ES-I3 (cell line): ENCODE measurements around the gene C19orf25.
"Not testable (repeated sequence)": the region's sequence is repeated elsewhere in the genome, so short reads cannot be mapped to it uniquely, and the experiment has no call there.

Source experiments
- H3K36me3 ChIP-seq: 2 replicates; pipeline ENCODE4 v1.6.1; 2013; ENCODE audit warnings: mild to moderate bottlenecking, low read length, control low read depth, moderate library complexity; ENCODE audit not compliant: insufficient read depth
- H3K4me1 ChIP-seq: 2 replicates; pipeline ENCODE4 v1.6.1; 2013; ENCODE audit warnings: mild to moderate bottlenecking, control low read depth, low read length; ENCODE audit not compliant: insufficient read depth
- H3K9ac ChIP-seq: 2 replicates; pipeline ENCODE4 v1.6.1; 2013; ENCODE audit warnings: low read depth, mild to moderate bottlenecking, low read length, moderate library complexity
- H3K9me3 ChIP-seq: 2 replicates; pipeline ENCODE4 v1.6.1; 2013; ENCODE audit warnings: mild to moderate bottlenecking, low read length, moderate library complexity; ENCODE audit not compliant: control insufficient read depth, insufficient read depth

Gene C19orf25

GRCh38 chr19:1507192-1507660 is 28.2 kb upstream of the C19orf25 start:
- Histone ChIP-seq H3K36me3 (no peaks in the 10 kb centered on the region), H3K9me3 (no peaks in the 10 kb centered on the region), H3K9ac (peak overlapping the region; percentile 63; the same call in 1 of the 2 replicates), H3K4me1 (peaks cover 4% of the 10 kb centered on the region; the same call in 1 of the 2 replicates)

- no peak overlapping the region for H3K9ac ChIP-seq
- no peaks in the 10 kb centered on the region for H3K36me3 ChIP-seq
- H3K4me1 ChIP-seq = peaks cover 4% of the 10 kb centered on the region; the same call in 1 of the 2 replicates
- H3K9me3 ChIP-seq = no peaks in the 10 kb centered on the region
These were observed 27.2 kb upstream of the C19orf25 start for GRCh38 chr19:1505991-1506881.

- Histone ChIP-seq H3K9ac (no peak overlapping the region), H3K4me1 (peaks cover 4% of the 10 kb centered on the region; the same call in 1 of the 2 replicates), H3K36me3 (no peaks in the 10 kb centered on the region), H3K9me3 (no peaks in the 10 kb centered on the region)
These were observed 26.0 kb upstream of the C19orf25 start for GRCh38 chr19:1505012-1505411.

- peak overlapping the region; percentile 56; the same call in 1 of the 2 replicates for H3K9ac ChIP-seq
- H3K4me1 ChIP-seq = peaks cover 4% of the 10 kb centered on the region; the same call in 1 of the 2 replicates
- no peaks in the 10 kb centered on the region for H3K9me3 ChIP-seq
- no peaks in the 10 kb centered on the region for H3K36me3 ChIP-seq
These were observed 25.1 kb upstream of the C19orf25 start for GRCh38 chr19:1503925-1504773.

GRCh38 chr19:1503089-1503924 is 24.3 kb upstream of the C19orf25 start:
- Histone ChIP-seq H3K36me3 (no peaks in the 10 kb centered on the region), H3K9ac (peak overlapping the region; percentile 56; the same call in 1 of the 2 replicates), H3K4me1 (peaks cover 4% of the 10 kb centered on the region; the same call in 1 of the 2 replicates), H3K9me3 (no peaks in the 10 kb centered on the region)

GRCh38 chr19:1502433-1503088 is 23.5 kb upstream of the C19orf25 start:
- Histone ChIP-seq H3K9ac (peak overlapping the region; percentile 56; the same call in 1 of the 2 replicates), H3K4me1 (peaks cover 4% of the 10 kb centered on the region; the same call in 1 of the 2 replicates), H3K36me3 (no peaks in the 10 kb centered on the region), H3K9me3 (no peaks in the 10 kb centered on the region)

- Histone ChIP-seq H3K36me3 (no peaks in the 10 kb centered on the region), H3K9ac (no peak overlapping the region), H3K9me3 (no peaks in the 10 kb centered on the region), H3K4me1 (peaks cover 4% of the 10 kb centered on the region; the same call in 1 of the 2 replicates)
These were observed 22.2 kb upstream of the C19orf25 start for GRCh38 chr19:1501200-1501595.

- not testable (repeated sequence) for H3K9ac ChIP-seq, H3K4me1 ChIP-seq, H3K36me3 ChIP-seq, H3K9me3 ChIP-seq
These were observed 20.2 kb upstream of the C19orf25 start for GRCh38 chr19:1499231-1499630.

- Histone ChIP-seq H3K9ac (no peak overlapping the region), H3K4me1 (peaks cover 3% of the 10 kb centered on the region; the same call in 1 of the 2 replicates), H3K36me3 (no peaks in the 10 kb centered on the region), H3K9me3 (no peaks in the 10 kb centered on the region)
These were observed 18.7 kb upstream of the C19orf25 start for GRCh38 chr19:1497578-1498235.

- Histone ChIP-seq H3K9ac (no peak overlapping the region), H3K4me1 (peaks cover 5% of the 10 kb centered on the region; the same call in 1 of the 2 replicates), H3K36me3 (no peaks in the 10 kb centered on the region), H3K9me3 (no peaks in the 10 kb centered on the region)
These were observed 17.9 kb upstream of the C19orf25 start for GRCh38 chr19:1496714-1497577.

GRCh38 chr19:1495799-1496713 is 17.0 kb upstream of the C19orf25 start:
- Histone ChIP-seq H3K4me1 (peaks cover 5% of the 10 kb centered on the region; the same call in 1 of the 2 replicates), H3K9me3 (no peaks in the 10 kb centered on the region), H3K36me3 (no peaks in the 10 kb centered on the region), H3K9ac (no peak overlapping the region)
